ENCODE results near the gene ABHD17A.

ABHD17A gene

GRCh38 chr19:1909761-1910080 lies 24.4 kb upstream of the ABHD17A start:
- TF ChIP-seq, protein P1, sequence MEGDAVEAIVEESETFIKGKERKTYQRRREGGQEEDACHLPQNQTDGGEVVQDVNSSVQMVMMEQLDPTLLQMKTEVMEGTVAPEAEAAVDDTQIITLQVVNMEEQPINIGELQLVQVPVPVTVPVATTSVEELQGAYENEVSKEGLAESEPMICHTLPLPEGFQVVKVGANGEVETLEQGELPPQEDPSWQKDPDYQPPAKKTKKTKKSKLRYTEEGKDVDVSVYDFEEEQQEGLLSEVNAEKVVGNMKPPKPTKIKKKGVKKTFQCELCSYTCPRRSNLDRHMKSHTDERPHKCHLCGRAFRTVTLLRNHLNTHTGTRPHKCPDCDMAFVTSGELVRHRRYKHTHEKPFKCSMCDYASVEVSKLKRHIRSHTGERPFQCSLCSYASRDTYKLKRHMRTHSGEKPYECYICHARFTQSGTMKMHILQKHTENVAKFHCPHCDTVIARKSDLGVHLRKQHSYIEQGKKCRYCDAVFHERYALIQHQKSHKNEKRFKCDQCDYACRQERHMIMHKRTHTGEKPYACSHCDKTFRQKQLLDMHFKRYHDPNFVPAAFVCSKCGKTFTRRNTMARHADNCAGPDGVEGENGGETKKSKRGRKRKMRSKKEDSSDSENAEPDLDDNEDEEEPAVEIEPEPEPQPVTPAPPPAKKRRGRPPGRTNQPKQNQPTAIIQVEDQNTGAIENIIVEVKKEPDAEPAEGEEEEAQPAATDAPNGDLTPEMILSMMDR (IDR thresholded peaks at IDR 0.05): no peak
- no peak for TF ChIP-seq ZFX (IDR thresholded peaks at IDR 0.05; ENCODE audit: borderline replicate concordance)
- H3K27ac ChIP-seq: no peak overlapping the region

GRCh38 chr19:1908364-1908678 lies 23.0 kb upstream of the ABHD17A start:
- no peak overlapping the region for H3K27ac ChIP-seq
- TF ChIP-seq ZFX (IDR thresholded peaks at IDR 0.05; ENCODE audit: borderline replicate concordance): no peak
- TF ChIP-seq, protein P1 (IDR thresholded peaks at IDR 0.05): no peak

- no peak overlapping the region for H3K27ac ChIP-seq
- no peak for TF ChIP-seq ZFX (IDR thresholded peaks at IDR 0.05; ENCODE audit: borderline replicate concordance)
- TF ChIP-seq, protein P1 (IDR thresholded peaks at IDR 0.05): no peak
Observed at GRCh38 chr19:1907563-1908363, 22.5 kb upstream of the ABHD17A start.

GRCh38 chr19:1906985-1907562 lies 21.8 kb upstream of the ABHD17A start:
- no peak for TF ChIP-seq ZFX (IDR thresholded peaks at IDR 0.05; ENCODE audit: borderline replicate concordance)
- TF ChIP-seq, protein P1 (IDR thresholded peaks at IDR 0.05): no peak

GRCh38 chr19:1905863-1906375 lies 20.6 kb upstream of the ABHD17A start:
- no peak for TF ChIP-seq ZFX (IDR thresholded peaks at IDR 0.05; ENCODE audit: borderline replicate concordance)
- TF ChIP-seq, protein P1 (IDR thresholded peaks at IDR 0.05): no peak
- H3K27ac ChIP-seq: peak overlapping the region; percentile 86

More at GRCh38 chr19:1906985-1907562, 21.8 kb upstream of the ABHD17A start:
- peak overlapping the region; percentile 86; the same call in 1 of the 2 replicates for H3K27ac ChIP-seq

- H3K27ac ChIP-seq: peak within 1 kb of the TSS; percentile 86
- TF ChIP-seq, protein P1 (IDR thresholded peaks at IDR 0.05): no peak
- TF ChIP-seq ZFX (IDR thresholded peaks at IDR 0.05; ENCODE audit: borderline replicate concordance): no peak
Observed at GRCh38 chr19:1905110-1905862, 20.0 kb upstream of the ABHD17A start, which contains the start of the genes ADAT3 and SCAMP4. Gene ADAT3, plus strand, starts transcription at chr19:1905399. Its CDS starts 6,649 bp downstream, at chr19:1912048. Gene SCAMP4, plus strand, starts transcription at chr19:1905399. Its CDS starts 9,621 bp downstream, at chr19:1915020.

Measured in 22Rv1 (cell line).